Thymus (tissue), 11 donors: ENCODE results near the gene PER2. TPM values are rescaled to one million over a fixed set of nuclear protein-coding genes. Genes with fewer than 3 reads are reported as not detected.

Experiments
- DNase-seq, 9 donors: peaks; one replicate each; pipeline ENCODE4 v3.0.0-alpha.2; 2013; ENCODE audit warnings: low spot score in 9 of 9, low read depth in 6 of 9, missing footprints in 1 of 9
- H3K27ac ChIP-seq, 2 donors: one replicate each; pipeline ENCODE4 v1.5.1; 2013; ENCODE audit warnings: control low read depth in 1 of 2, low read depth in 1 of 2, low read length in 1 of 2, mild to moderate bottlenecking in 1 of 2, moderate library complexity in 1 of 2
- H3K27me3 ChIP-seq, 2 donors: one replicate each; pipeline ENCODE4 v1.5.1; 2013; ENCODE audit warnings: low read length in 1 of 2; ENCODE audit not compliant: control insufficient read depth in 2 of 2, insufficient read depth in 1 of 2
- H3K36me3 ChIP-seq, 2 donors: one replicate each; pipeline ENCODE4 v1.5.1; 2013; ENCODE audit warnings: low read length in 1 of 2, mild to moderate bottlenecking in 1 of 2, moderate library complexity in 1 of 2; ENCODE audit not compliant: control insufficient read depth in 2 of 2, insufficient read depth in 2 of 2
- H3K4me1 ChIP-seq, 2 donors: one replicate each; pipeline ENCODE4 v1.5.1; 2013; ENCODE audit warnings: low read length in 2 of 2; ENCODE audit not compliant: control insufficient read depth in 2 of 2, insufficient read depth in 2 of 2
- H3K4me3 ChIP-seq, 2 donors: one replicate each; pipeline ENCODE4 v1.5.1; 2013; ENCODE audit warnings: low read length in 2 of 2, control low read depth in 1 of 2, mild to moderate bottlenecking in 1 of 2
- H3K9me3 ChIP-seq, 2 donors: one replicate each; pipeline ENCODE4 v1.5.1; 2013; ENCODE audit warnings: low read length in 1 of 2, mild to moderate bottlenecking in 1 of 2; ENCODE audit not compliant: control insufficient read depth in 2 of 2, insufficient read depth in 1 of 2
- WGBS: extraction: QIAGEN DNeasy Blood & Tissue Kit; methylation state at CpG from one replicate; pipeline ENCODE4 v1.1.7; 2013; 5-methylcytosine and 5-hydroxymethylcytosine counted together
- polyA plus RNA-seq: library from polyadenylated mRNA; stranded (reverse); fragments of 200-250 nt; gene quantifications from one replicate; pipeline ENCODE4 v1.2.3, GENCODE V29; 2013
- total RNA-seq: library from RNA; stranded (reverse); fragments of 120-200 nt; gene quantifications from one replicate; pipeline ENCODE4 v1.2.4, GENCODE V29; 2013
- donor health status: healthy.

PER2 gene
- total and polyA plus RNA-seq, 2 donors, result 3.0 to 5.6 TPM

DNA sequence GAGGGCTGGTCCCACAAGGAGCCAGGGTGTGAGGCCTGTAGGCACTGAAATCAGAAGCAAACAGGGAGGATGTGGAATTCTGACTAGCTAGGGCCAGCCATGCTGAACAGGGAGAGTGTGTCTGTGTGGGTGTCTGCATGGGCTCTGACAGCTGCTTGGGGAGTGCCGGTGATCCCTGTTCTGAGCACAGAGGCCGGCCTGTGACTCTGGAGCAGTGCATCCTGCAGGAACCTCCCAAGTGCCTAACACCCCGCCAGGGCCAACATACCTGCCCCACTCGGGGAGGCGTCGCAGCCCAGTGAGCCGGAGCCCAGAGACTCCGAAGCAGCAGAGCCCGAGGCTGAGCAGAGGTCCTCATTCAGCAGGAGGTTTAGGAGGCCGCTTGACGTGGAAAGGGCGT lies 37.1 kb downstream of the PER2 start:
- Histone ChIP-seq H3K4me3 (no peak overlapping the region), H3K4me1 (no peaks in the 10 kb centered on the region), H3K36me3 (peaks cover 34 to 45% of the 10 kb centered on the region in 2 donors), H3K27me3 (no peaks in the 10 kb centered on the region), H3K27ac (no peak overlapping the region), H3K9me3 (no peaks in the 10 kb centered on the region)
- over 99% methylated on average over 12 of the region's 12 CpGs for WGBS
- no peak for DNase-seq

DNA sequence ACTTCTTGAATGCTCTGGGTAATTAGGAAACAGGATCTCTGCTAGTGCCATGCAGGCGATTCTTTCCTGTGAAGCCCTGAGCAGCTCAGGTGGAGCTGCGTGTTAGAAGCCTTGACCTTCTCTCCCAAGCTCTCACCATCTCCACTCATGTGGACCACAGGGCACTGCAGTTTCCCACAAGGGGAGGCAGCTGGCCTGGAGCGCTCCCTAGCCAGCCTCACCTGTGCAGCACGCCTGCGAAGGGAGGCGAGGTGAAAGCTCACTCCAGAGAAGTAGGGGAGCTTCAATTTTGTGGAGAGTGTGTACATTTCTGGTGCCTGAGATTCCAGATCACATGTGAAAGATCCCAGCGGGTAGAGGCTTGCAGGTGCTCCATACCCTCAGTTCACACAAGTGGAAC lies 37.5 kb downstream of the PER2 start:
- Histone ChIP-seq H3K4me1 (no peaks in the 10 kb centered on the region), H3K9me3 (no peaks in the 10 kb centered on the region), H3K27me3 (no peaks in the 10 kb centered on the region), H3K4me3 (no peak overlapping the region), H3K36me3 (peaks cover 35 to 42% of the 10 kb centered on the region in 2 donors), H3K27ac (no peak overlapping the region)
- no peak for DNase-seq
- 99% methylated on average over 7 of the region's 7 CpGs for WGBS

- no peak overlapping the region for H3K4me3 ChIP-seq
- no peak overlapping the region for H3K27ac ChIP-seq
- H3K9me3 ChIP-seq, result no peaks in the 10 kb centered on the region
- DNase-seq, result no peak
- no peaks in the 10 kb centered on the region for H3K27me3 ChIP-seq
- peaks cover 22 to 25% of the 10 kb centered on the region in 2 donors for H3K36me3 ChIP-seq
- H3K4me1 ChIP-seq, result no peaks in the 10 kb centered on the region
- WGBS, result 90% methylated on average over 10 of the region's 10 CpGs
Measured at GRCh38 chr2:238247841-238248453, 40.5 kb downstream of the PER2 start.

DNA sequence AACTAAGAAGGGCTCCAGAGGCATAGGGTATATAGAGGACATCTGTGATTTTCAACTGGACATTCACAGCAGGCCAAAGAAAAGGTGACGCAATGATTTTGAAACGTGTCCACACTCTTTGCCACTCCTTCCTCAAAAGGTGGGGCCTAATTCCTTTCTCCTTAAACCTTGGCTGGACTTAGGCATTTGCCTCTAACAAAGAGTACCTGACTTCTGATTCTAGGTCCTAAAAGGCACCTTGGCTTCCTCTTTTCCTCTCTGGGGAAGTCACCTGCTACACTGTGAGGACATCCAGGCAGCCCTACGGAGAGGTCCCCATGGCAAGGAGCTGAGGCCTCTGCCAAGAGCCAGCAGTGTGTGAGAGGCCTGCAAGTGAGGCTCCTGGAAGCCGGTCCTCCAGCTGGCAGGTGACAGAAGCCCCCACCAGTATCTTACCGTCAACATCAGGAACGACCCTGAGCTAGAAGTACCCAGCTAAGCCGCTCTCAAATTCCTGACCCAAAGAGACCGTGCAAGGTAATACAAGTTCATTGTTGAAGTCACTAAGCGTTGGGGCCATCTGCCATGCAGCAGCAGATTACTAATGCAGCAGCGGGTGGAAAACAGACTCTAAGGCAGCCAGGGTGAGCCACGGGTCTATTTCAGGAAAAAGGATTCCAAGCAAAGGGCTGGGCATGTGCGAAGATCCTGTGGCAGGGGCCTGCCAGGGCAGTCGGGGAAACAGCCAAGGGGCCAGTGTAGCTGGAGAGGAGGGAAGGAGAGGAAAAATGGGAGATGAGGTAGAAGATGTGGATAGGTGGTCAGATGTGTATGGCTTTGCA lies 41.2 kb downstream of the PER2 start:
- H3K36me3 ChIP-seq, result peaks cover 15 to 19% of the 10 kb centered on the region in 2 donors
- H3K9me3 ChIP-seq, result no peaks in the 10 kb centered on the region
- no peak overlapping the region for H3K27ac ChIP-seq
- WGBS, result 96% methylated on average over 13 of the region's 13 CpGs
- peaks cover 0 to 6% of the 10 kb centered on the region in 2 donors for H3K27me3 ChIP-seq
- no peaks in the 10 kb centered on the region for H3K4me1 ChIP-seq
- no peak overlapping the region for H3K4me3 ChIP-seq
- DNase-seq, result no peak

DNA sequence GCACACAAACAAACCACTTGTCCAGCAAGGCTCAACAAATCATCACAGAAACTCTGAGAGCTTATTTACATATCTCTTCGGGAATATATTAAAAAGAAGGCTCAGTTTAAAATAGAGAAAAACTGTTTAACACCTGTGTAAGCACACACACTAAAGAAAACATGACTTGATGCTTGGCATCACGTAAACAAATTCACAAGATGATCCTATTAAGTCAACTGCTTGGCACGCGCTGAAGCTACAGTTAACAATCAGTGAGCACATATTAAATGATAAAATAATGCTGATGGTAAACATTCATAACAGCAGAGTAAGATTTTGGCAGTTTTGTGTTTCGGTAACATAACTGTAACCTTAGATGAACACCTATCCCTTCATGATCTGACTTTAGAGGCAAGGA lies 44.3 kb downstream of the PER2 start:
- H3K27ac ChIP-seq, result no peak overlapping the region
- 96% methylated on average over 5 of the region's 5 CpGs for WGBS
- peaks cover 4 to 11% of the 10 kb centered on the region in 2 donors for H3K36me3 ChIP-seq
- peaks cover 0 to 4% of the 10 kb centered on the region in 2 donors for H3K9me3 ChIP-seq
- DNase-seq, result no peak
- H3K4me3 ChIP-seq, result no peak overlapping the region
- peaks cover 0 to 4% of the 10 kb centered on the region in 2 donors for H3K4me1 ChIP-seq
- H3K27me3 ChIP-seq, result peaks cover 28 to 32% of the 10 kb centered on the region in 2 donors

- Histone ChIP-seq H3K27ac (no peak overlapping the region), H3K4me3 (no peak overlapping the region), H3K36me3 (peaks cover 4 to 11% of the 10 kb centered on the region in 2 donors), H3K9me3 (peaks cover 0 to 9% of the 10 kb centered on the region in 2 donors), H3K27me3 (peaks cover 32 to 38% of the 10 kb centered on the region in 2 donors), H3K4me1 (peaks cover 0 to 7% of the 10 kb centered on the region in 2 donors)
- DNase-seq, result no peak
- WGBS, result 98% methylated on average over 10 of the region's 10 CpGs
Measured at GRCh38 chr2:238243496-238244076, 44.8 kb downstream of the PER2 start.

DNA sequence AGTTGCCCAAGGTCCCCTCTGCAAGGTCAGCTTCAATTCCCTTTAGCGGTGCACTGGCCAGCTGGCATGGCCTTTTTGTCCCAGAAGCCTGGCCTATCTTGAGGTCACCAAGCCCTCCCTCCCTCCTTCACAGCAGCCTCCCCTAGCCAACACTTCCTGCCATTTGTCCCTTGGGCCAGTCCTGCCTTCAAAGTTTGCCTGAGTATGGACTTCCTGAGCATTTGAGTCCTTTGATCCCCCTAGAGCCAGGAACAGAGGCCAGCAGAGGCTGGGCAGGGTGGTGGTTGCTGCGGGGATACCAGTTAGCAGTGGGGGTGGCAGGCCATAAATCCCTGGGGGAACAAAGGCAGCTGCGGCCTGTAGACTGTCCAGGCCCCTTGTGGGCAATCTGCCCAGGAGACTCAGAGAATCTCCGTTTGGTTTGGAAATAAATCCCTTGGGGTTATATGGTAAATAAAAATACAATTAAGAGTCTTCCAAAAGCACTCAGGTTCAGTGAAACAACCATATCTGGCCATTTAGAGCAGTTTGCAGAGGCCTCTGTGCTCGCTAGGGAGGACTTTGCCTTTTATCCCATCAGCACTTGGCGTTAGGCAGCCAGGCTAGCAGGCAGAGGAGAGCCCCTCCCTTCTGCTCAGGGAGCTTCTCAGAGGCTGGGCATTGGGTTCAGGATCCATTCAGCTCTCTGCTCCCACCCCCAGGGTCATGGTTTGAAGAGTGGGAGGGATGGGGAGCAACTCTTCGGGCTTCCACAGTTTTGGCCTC lies 45.5 kb downstream of the PER2 start:
- peaks cover 0 to 7% of the 10 kb centered on the region in 2 donors for H3K4me1 ChIP-seq
- H3K9me3 ChIP-seq, result peaks cover 0 to 15% of the 10 kb centered on the region in 2 donors
- DNase-seq, result no peak
- H3K27me3 ChIP-seq, result peaks cover 37 to 45% of the 10 kb centered on the region in 2 donors
- H3K27ac ChIP-seq, result no peak overlapping the region
- WGBS, result 94% methylated on average over 7 of the region's 7 CpGs
- peaks cover 4 to 11% of the 10 kb centered on the region in 2 donors for H3K36me3 ChIP-seq
- no peak overlapping the region for H3K4me3 ChIP-seq

GRCh38 chr2:238241970-238242369 lies 46.4 kb downstream of the PER2 start:
- Histone ChIP-seq H3K27ac (no peak overlapping the region), H3K36me3 (peaks cover 4 to 11% of the 10 kb centered on the region in 2 donors), H3K27me3 (peaks cover 43 to 54% of the 10 kb centered on the region in 2 donors), H3K4me3 (no peak overlapping the region), H3K9me3 (peaks cover 0 to 15% of the 10 kb centered on the region in 2 donors), H3K4me1 (peaks cover 0 to 7% of the 10 kb centered on the region in 2 donors)
- 97% methylated on average over 2 of the region's 2 CpGs for WGBS
- DNase-seq, result no peak
